Iris pigment epithelial cell (primary cell): ENCODE measurements around the gene RPAP3.

Experiments
- DNase-seq: peaks from one replicate; pipeline ENCODE4 v3.0.0-alpha.2; 2011; ENCODE audit warnings: low read depth

Gene RPAP3

DNA sequence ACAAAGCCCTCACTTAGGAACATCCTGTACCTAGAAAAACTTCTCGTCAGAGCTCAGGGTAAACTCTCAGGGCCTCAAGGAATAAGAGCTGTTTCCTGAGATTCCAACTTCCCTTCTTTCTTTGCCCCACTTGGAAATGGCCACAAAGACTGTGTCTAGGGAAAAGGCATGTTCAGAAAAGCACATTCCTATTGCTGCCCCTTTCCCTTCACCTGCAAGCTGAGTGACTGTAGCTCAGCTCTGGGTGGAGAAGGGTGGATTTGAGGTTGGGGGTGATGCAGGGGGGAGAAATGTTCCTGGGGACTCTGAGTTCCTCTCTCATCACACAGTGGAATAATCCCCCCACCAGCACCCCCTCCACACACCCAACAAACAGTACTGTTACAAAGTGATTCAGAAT lies 12.7 kb upstream of the RPAP3 start:
- no peak for DNase-seq

DNA sequence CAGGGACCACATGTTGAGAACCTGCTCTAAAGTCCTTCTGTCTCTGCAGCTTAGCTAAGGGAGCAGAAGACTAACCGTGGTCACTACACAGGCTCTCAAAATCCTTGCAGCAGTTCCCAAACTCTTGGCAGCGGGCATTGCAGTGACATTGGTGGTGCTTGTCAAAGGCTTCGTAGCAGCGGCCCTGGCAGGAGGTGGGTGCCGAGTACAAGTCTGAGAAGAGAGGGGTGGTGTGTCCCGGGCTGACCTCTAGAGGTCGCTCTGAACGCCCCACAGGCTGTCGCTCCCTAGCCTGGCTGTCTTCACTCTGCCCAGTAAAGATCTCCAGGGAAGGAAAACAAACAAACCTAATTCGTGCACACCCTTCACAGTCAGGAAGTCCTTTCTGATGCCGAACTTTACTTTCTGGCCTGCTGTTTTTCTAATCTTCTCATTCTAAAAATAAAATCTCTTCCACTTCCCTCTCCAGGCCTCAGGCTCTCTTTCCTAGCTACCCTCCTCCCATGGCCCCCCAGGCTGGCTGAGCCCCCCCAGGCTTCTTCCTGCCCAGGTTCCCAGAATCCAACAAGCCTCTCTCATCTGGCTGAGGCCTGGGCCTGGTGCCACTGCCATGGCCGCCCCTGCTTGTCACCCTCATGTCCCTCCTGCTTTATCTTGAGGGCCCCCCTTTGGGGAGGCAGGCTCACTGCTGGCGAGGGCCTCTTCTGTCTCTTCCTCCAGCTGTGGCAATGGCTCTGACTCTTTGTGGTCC lies 11.8 kb upstream of the RPAP3 start:
- DNase-seq = peak; percentile 80

GRCh38 chr12:47717046-47717442 lies 11.2 kb upstream of the RPAP3 start:
- DNase-seq = no peak

GRCh38 chr12:47715877-47716548 lies 10.2 kb upstream of the RPAP3 start:
- no peak for DNase-seq

DNA sequence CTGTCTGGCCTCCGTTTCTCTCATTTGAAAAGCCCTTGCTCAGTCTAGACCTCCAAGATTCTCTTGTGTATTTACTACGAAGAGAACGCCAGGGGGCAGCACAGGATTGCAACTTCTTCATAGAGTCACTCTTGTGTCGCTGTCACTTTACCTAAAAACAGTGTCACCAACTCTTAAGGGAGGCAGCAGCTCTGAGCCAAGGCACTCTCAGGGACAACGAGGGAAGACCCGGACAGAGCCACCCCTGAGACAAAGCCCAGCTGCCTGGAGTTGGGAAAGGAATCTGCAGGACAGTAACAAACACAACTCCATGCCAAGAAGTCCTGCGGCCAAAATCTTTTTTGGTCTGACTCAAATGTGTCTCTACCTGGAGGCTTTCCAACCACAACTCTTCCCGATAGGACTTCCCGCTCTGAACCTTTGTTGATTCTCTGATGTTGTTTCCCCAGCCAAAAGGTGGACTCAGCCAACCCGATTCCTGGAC lies 9.6 kb upstream of the RPAP3 start:
- DNase-seq = peak; percentile 63

GRCh38 chr12:47714826-47715386 lies 9.1 kb upstream of the RPAP3 start:
- no peak for DNase-seq

- DNase-seq = no peak
Observed at GRCh38 chr12:47712171-47712570, 6.3 kb upstream of the RPAP3 start.

DNA sequence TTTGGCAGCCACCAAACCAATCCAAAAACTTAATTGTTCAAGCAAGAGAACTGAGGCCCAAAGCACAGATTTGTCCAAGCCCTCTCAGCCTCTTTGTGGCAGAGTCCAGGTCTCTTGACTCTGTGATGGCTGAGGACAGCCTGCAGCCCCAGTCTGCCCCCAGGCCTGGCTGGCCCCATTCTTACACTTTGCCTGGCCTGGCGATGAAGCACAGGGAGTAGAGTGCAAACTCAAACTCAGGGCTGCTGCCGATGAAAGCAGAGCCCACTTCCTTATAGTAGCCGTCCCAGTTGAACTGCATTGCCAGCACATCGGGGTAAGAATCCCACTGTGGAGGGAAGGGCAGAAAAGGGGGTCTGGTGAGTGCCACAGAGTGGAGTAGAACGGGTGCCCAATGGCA lies 5.6 kb upstream of the RPAP3 start:
- no peak for DNase-seq

DNA sequence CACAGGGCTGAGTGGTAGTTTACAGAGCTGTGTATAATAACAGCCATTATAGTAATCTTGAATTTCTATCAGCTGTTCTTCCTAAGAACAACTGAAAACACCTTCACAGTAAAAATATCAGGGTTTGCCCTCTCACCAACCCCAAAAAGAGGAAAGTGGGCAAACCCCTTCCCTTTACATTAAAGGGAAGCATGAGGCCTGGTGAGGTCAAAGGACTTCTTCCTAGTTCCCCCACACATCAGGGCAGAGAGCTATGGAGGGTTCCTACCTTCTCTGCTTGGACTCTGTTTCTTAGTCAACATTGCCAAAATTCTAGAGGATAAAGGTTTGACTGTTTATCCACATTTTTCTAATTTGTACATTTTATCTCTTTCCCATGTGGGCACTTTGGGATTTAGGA lies 4.4 kb upstream of the RPAP3 start:
- no peak for DNase-seq

GRCh38 chr12:47709671-47710070 lies 3.8 kb upstream of the RPAP3 start:
- no peak for DNase-seq

DNA sequence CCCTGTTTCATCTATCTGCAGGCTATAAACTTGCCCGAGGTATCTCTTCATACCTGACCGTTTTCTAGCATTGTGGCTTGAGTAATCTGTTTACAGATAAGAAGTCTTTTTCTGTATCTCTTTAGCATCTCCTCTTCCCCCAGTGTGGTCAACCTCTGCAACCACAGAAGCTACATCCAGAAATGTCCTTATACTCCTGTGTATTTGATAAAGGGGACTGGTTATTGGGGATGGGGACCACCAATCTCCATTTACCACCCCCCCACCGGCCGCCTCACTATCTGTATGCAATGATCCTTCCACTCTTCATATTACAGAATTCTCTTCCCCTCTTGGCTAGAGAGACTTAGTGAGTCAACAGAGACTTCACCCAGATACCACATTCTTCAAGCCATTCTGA lies 3.4 kb upstream of the RPAP3 start:
- DNase-seq = peak; percentile 10

GRCh38 chr12:47707905-47708543 lies 2.2 kb upstream of the RPAP3 start:
- no peak for DNase-seq

DNA sequence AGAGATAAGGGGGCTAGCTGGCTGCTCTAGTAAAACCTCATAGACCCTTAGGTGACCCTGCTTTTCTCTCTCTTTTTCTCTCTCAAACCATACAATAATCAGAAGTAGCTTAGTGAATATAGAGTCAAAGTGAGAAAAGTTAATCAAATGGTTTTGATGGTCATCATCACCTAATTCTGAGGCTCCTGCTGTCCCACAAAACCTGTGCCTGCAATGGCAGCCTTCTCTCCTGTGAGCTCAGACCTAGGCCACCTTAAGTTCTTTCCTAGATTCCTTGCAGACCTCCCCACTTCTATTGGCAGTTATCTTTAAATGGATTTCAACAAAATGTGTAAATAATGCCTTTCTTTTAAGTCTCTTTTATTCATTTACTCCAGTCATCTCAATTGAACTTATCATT lies 1.5 kb upstream of the RPAP3 start:
- no peak for DNase-seq

GRCh38 chr12:47705229-47705565 lies 633 bp downstream of the RPAP3 start:
- DNase-seq = no peak

GRCh38 chr12:47704719-47705118 lies 1.1 kb downstream of the RPAP3 start:
- DNase-seq = no peak

- DNase-seq = no peak
Observed at GRCh38 chr12:47700263-47700662, 5.6 kb downstream of the RPAP3 start.

DNA sequence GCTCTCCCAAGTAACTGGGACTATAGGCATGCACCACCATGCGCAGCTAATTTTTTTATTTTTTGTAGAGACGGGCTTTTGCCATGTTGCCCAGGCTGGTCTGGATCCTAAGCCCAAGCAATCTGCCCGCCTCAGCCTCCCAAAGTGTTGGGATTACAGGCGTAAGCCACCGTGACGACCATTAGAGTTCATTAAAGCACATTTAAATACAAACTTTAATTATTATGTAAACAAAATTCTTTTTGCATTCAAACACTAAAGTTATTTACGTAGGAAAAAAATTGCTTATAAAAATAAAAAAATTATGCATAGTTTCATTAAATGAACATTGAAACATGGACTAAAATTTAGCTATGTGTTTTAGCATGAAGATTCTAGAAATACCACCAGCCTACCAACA lies 7.2 kb downstream of the RPAP3 start:
- DNase-seq = no peak

DNA sequence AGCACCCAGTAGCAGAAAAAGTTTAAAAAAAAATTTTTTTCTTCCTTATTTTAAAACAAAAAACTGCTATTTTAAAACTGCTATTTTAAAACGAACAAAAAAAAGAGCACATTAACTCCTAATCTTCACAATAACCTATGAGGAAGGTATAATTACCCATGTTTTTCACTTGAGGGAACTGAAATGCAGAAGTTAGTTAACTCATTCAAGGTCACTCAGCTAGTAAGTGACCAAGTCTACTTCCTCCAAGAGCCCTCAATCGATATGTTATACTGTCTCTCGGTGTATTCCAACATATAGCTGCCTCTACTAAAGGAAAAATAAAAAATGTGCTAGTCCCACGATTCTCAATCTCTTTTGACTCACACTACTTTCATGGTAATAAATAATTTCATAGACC lies 7.8 kb downstream of the RPAP3 start:
- no peak for DNase-seq

- no peak for DNase-seq
Observed at GRCh38 chr12:47689215-47689614, 16.6 kb downstream of the RPAP3 start.

- DNase-seq = no peak
Observed at GRCh38 chr12:47687636-47688035, 18.2 kb downstream of the RPAP3 start.

DNA sequence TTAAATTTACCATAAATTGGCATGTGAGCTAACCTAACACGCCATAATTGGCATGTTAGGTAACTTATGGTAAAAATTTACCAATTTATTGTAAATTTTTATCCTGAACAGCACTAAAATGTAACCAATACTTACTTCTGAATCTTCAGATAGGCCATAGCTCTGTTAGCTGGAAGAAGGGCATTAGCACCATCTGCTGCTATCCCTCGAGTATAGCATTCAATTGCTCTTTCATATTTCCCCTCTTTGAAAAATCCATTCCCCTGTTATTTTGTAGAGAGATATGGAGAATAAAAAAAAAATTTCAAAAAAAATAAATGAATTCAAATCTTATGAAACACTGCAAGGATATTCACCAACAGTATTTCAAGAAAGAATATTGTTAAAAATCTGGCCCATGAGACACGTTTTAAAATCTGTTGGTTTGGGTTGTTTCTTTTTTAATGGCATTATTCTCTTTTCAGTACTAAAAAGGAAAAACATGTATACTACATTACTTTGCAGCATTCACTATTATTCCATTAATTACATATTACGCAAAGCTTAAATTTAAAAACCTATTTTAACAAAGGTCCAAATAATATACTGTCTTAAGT lies 19.1 kb downstream of the RPAP3 start:
- peak; percentile 59 for DNase-seq

DNA sequence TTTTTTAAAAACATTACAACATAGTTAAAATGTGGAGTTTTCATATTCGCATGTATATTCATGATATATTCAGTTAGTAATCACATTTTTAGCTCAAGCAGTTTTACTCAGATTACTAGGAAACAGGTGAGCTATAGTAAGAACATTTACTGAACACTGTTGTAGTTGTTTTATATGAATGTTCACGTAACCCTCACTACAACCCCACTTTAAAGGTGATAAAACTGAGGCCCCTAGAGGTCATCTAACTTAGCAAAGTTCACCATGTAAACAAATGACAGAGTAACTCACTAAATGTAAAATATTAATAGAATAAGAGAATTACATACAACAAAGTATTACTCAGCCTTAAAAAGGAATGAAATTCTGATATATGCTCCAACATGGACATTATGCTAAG lies 26.0 kb downstream of the RPAP3 start:
- no peak for DNase-seq

DNA sequence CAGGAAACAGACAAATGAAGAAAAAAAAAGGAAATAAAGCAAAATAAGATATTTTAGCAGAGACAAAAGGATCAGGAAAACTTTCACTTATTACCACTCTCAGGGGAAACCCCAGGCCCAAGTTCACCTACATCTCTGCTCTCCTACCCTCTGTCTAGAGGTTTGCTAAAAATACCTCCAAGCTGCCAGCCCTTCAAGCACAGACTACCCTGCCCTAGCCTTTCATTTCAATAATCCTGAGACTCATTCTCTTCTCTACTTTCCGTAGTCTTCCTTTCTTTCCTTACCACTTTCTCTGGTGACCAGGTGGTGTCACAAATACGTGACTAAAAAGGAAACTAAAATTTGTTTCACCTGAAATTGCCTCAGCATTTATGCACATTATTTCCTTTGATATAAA lies 33.8 kb downstream of the RPAP3 start:
- no peak for DNase-seq
